ENCODE measurements around the gene PSG5.
"Not testable (repeated sequence)": the region's sequence is repeated elsewhere in the genome, so short reads cannot be mapped to it uniquely, and the experiment has no call there.

The PSG5 gene

GRCh38 chr19:43152214-43152613 lies 34.1 kb downstream of the PSG5 start:
- H3K4me3 ChIP-seq (ENCODE audit: low read depth, low read length), result no peak overlapping the region
- TF ChIP-seq CTCF (IDR thresholded peaks at IDR 0.05; ENCODE audit: low read depth, low read length), result no peak
- TF ChIP-seq MAX (IDR thresholded peaks at IDR 0.05; ENCODE audit: low read depth, low read length), result no peak
- no peak for TF ChIP-seq MYC (IDR thresholded peaks at IDR 0.05; ENCODE audit: low read depth, low read length)
- no peak for TF ChIP-seq POLR2A (IDR thresholded peaks at IDR 0.05; ENCODE audit: extremely low read depth, insufficient read length)
- no peak for DNase-seq (ENCODE audit: low read depth)

GRCh38 chr19:43149788-43150187 lies 36.5 kb downstream of the PSG5 start:
- DNase-seq (ENCODE audit: low read depth), result peak; percentile 1

GRCh38 chr19:43148233-43148632 lies 38.1 kb downstream of the PSG5 start:
- TF ChIP-seq POLR2A (IDR thresholded peaks at IDR 0.05; ENCODE audit: extremely low read depth, insufficient read length) (no peak), MYC (IDR thresholded peaks at IDR 0.05; ENCODE audit: low read depth, low read length) (no peak), MAX (IDR thresholded peaks at IDR 0.05; ENCODE audit: low read depth, low read length) (no peak), CTCF (IDR thresholded peaks at IDR 0.05; ENCODE audit: low read depth, low read length) (no peak)
- DNase-seq (ENCODE audit: low read depth), result no peak
- no peak overlapping the region for H3K4me3 ChIP-seq (ENCODE audit: low read depth, low read length)

More at GRCh38 chr19:43149788-43150187, 36.5 kb downstream of the PSG5 start:
- not testable (repeated sequence) for H3K4me3 ChIP-seq (ENCODE audit: low read depth, low read length)

GRCh38 chr19:43141763-43142162 lies 44.6 kb downstream of the PSG5 start:
- H3K4me3 ChIP-seq (ENCODE audit: low read depth, low read length); DNase-seq (ENCODE audit: low read depth): not testable (repeated sequence)

- TF ChIP-seq MYC (IDR thresholded peaks at IDR 0.05; ENCODE audit: low read depth, low read length), result no peak
- DNase-seq (ENCODE audit: low read depth), result no peak
- H3K4me3 ChIP-seq (ENCODE audit: low read depth, low read length), result no peak overlapping the region
These were observed 53.6 kb downstream of the PSG5 start for GRCh38 chr19:43132696-43133095.

- not testable (repeated sequence) for H3K4me3 ChIP-seq (ENCODE audit: low read depth, low read length); DNase-seq (ENCODE audit: low read depth)
These were observed 55.0 kb downstream of the PSG5 start for GRCh38 chr19:43131281-43131842.

- not testable (repeated sequence) for H3K4me3 ChIP-seq (ENCODE audit: low read depth, low read length)
These were observed 57.1 kb downstream of the PSG5 start for GRCh38 chr19:43129197-43129596.

GRCh38 chr19:43127336-43127735 lies 59.0 kb downstream of the PSG5 start:
- not testable (repeated sequence) for H3K4me3 ChIP-seq (ENCODE audit: low read depth, low read length); DNase-seq (ENCODE audit: low read depth)

More at GRCh38 chr19:43129197-43129596, 57.1 kb downstream of the PSG5 start:
- DNase-seq (ENCODE audit: low read depth), result not testable (repeated sequence)

GRCh38 chr19:43126720-43127119 lies 59.6 kb downstream of the PSG5 start:
- no peak overlapping the region for H3K4me3 ChIP-seq (ENCODE audit: low read depth, low read length)
- DNase-seq (ENCODE audit: low read depth), result no peak
- TF ChIP-seq CTCF (IDR thresholded peaks at IDR 0.05; ENCODE audit: low read depth, low read length) (no peak), POLR2A (IDR thresholded peaks at IDR 0.05; ENCODE audit: extremely low read depth, insufficient read length) (no peak), MAX (IDR thresholded peaks at IDR 0.05; ENCODE audit: low read depth, low read length) (no peak)

All from NB4 (cell line).